Neuronal stem cell (in vitro differentiated cells): Measurements from ENCODE around the gene OR4S1.
"Not testable (repeated sequence)": the region's sequence is repeated elsewhere in the genome, so short reads cannot be mapped to it uniquely, and the experiment has no call there.

Experiments
- DNase-seq: peaks from one replicate; pipeline ENCODE4 v3.0.0-alpha.2; 2013; ENCODE audit warnings: low spot score
- H2AFZ ChIP-seq: one replicate; pipeline ENCODE4 v1.6.1; 2013; ENCODE audit warnings: mild to moderate bottlenecking, low read length, inconsistent platforms
- H2AK5ac ChIP-seq: 2 replicates; pipeline ENCODE4 v1.6.1; 2013; ENCODE audit warnings: low read depth, mild to moderate bottlenecking, inconsistent platforms, low read length, moderate library complexity, mixed read lengths
- H2BK120ac ChIP-seq: 2 replicates; pipeline ENCODE4 v1.6.1; 2013; ENCODE audit warnings: low read depth, mild to moderate bottlenecking, inconsistent platforms, low read length, moderate library complexity, mixed read lengths
- H2BK12ac ChIP-seq: one replicate; pipeline ENCODE4 v1.6.1; 2013; ENCODE audit warnings: low read length, inconsistent platforms
- H2BK15ac ChIP-seq: 2 replicates; pipeline ENCODE4 v1.6.1; 2013; ENCODE audit warnings: mild to moderate bottlenecking, low read length, inconsistent platforms, mixed read lengths
- H2BK5ac ChIP-seq: one replicate; pipeline ENCODE4 v1.6.1; 2013; ENCODE audit warnings: inconsistent platforms, mild to moderate bottlenecking, low read length, moderate library complexity
- H3K14ac ChIP-seq: one replicate; pipeline ENCODE4 v1.6.1; 2013; ENCODE audit warnings: low read length, inconsistent platforms
- H3K18ac ChIP-seq: 2 replicates; pipeline ENCODE4 v1.6.1; 2013; ENCODE audit warnings: low read length, inconsistent platforms
- H3K23ac ChIP-seq: 2 replicates; pipeline ENCODE4 v1.6.1; 2013; ENCODE audit warnings: low read depth, mild to moderate bottlenecking, mixed read lengths, low read length, inconsistent platforms; ENCODE audit not compliant: poor library complexity
- H3K27ac ChIP-seq: replicated peaks from 3 replicates; pipeline ENCODE4 v1.5.1; 2013; ENCODE audit warnings: low read length, inconsistent platforms
- H3K27me3 ChIP-seq, 3 experiments: 2 replicates each; pipeline ENCODE4 v1.6.1; 2013; ENCODE audit warnings: low read length in 3 of 3, mild to moderate bottlenecking in 2 of 3, inconsistent platforms in 1 of 3, low read depth in 1 of 3, mixed read lengths in 1 of 3, moderate library complexity in 1 of 3; ENCODE audit not compliant: control insufficient read depth in 3 of 3, insufficient read depth in 3 of 3
- H3K36me3 ChIP-seq, 2 donors: replicated peaks in 1 of 2; 2 replicates each; pipeline ENCODE4 v1.6.1; 2013; ENCODE audit warnings: low read length in 2 of 2; ENCODE audit not compliant: control insufficient read depth in 2 of 2, insufficient read depth in 2 of 2
- H3K4ac ChIP-seq: 2 replicates; pipeline ENCODE4 v1.6.1; 2013; ENCODE audit warnings: inconsistent platforms, mild to moderate bottlenecking, low read length, moderate library complexity
- H3K4me1 ChIP-seq, 2 donors: 1 replicate in 1 of 2; 2 replicates in 1 of 2; pipeline ENCODE4 v1.6.1; 2013; ENCODE audit warnings: low read length in 2 of 2, low read depth in 1 of 2; ENCODE audit not compliant: control insufficient read depth in 2 of 2, insufficient read depth in 1 of 2
- H3K4me2 ChIP-seq: one replicate; pipeline ENCODE4 v1.6.1; 2013; ENCODE audit warnings: mild to moderate bottlenecking, low read length, inconsistent platforms; ENCODE audit not compliant: insufficient read depth, poor library complexity, severe bottlenecking
- H3K4me3 ChIP-seq, 2 donors: 2 replicates each; pipeline ENCODE4 v1.5.1; 2013; ENCODE audit warnings: low read length in 2 of 2, mild to moderate bottlenecking in 2 of 2, inconsistent platforms in 1 of 2, moderate library complexity in 1 of 2
- H3K79me1 ChIP-seq: one replicate; pipeline ENCODE4 v1.6.1; 2013; ENCODE audit warnings: low read depth, mild to moderate bottlenecking, inconsistent platforms, low read length, moderate library complexity
- H3K9ac ChIP-seq: one replicate; pipeline ENCODE4 v1.6.1; 2013; ENCODE audit warnings: mild to moderate bottlenecking, low read depth, low read length, inconsistent platforms; ENCODE audit not compliant: poor library complexity
- H3K9me3 ChIP-seq, 2 donors: replicated peaks in 1 of 2; 2 replicates each; pipeline versions ENCODE3 to v1.6.1; 2013; ENCODE audit warnings: low read length in 2 of 2, mild to moderate bottlenecking in 2 of 2, inconsistent platforms in 1 of 2, low read depth in 1 of 2, mixed read lengths in 1 of 2, moderate library complexity in 1 of 2; ENCODE audit not compliant: control insufficient read depth in 2 of 2, insufficient read depth in 1 of 2
- H4K8ac ChIP-seq: one replicate; pipeline ENCODE4 v1.6.1; 2013; ENCODE audit warnings: low read depth, mild to moderate bottlenecking, inconsistent platforms, low read length, moderate library complexity
- H4K91ac ChIP-seq: one replicate; pipeline ENCODE4 v1.6.1; 2013; ENCODE audit warnings: low read length, low read depth, mild to moderate bottlenecking, inconsistent platforms; ENCODE audit not compliant: poor library complexity
- WGBS, 2 donors: extraction: QIAGEN DNeasy Blood & Tissue Kit; methylation state at CpG; one replicate each; pipeline ENCODE4 v1.1.7; 2013; ENCODE audit warnings: missing lambda C conversion rate in 2 of 2, mixed read lengths in 1 of 2; ENCODE audit not compliant: insufficient read length in 2 of 2, insufficient replicate concordance in 1 of 2; ENCODE audit errors: extremely low coverage in 2 of 2; 5-methylcytosine and 5-hydroxymethylcytosine counted together

The OR4S1 gene

GRCh38 chr11:48272606-48273005 lies 33.4 kb upstream of the OR4S1 start:
- no peak overlapping the region for H3K14ac ChIP-seq
- H3K4me1 ChIP-seq = no peaks in the 10 kb centered on the region
- no peak overlapping the region for H2BK15ac ChIP-seq
- no peak overlapping the region for H2BK5ac ChIP-seq
- no peaks in the 10 kb centered on the region for H3K79me1 ChIP-seq
- H3K27ac ChIP-seq = no peak overlapping the region
- no peaks in the 10 kb centered on the region for H3K36me3 ChIP-seq
- H3K9ac ChIP-seq = no peak overlapping the region
- no peak overlapping the region for H2BK120ac ChIP-seq
- no peaks in the 10 kb centered on the region for H3K27me3 ChIP-seq
- no peak overlapping the region for H3K4ac ChIP-seq
- no peak overlapping the region for H4K91ac ChIP-seq
- H2AK5ac ChIP-seq = no peak overlapping the region
- H3K4me3 ChIP-seq = no peak overlapping the region
- no peak overlapping the region for H3K18ac ChIP-seq
- no peak overlapping the region for H2BK12ac ChIP-seq
- WGBS, 2 donors = no CpG with 5 or more reads among the region's 1 CpG
- no peak overlapping the region for H4K8ac ChIP-seq
- no peak overlapping the region for H2AFZ ChIP-seq
- no peak overlapping the region for H3K4me2 ChIP-seq
- DNase-seq = no peak
- H3K23ac ChIP-seq = no peak overlapping the region
- peaks cover 0 to 6% of the 10 kb centered on the region in 2 donors for H3K9me3 ChIP-seq

GRCh38 chr11:48307760-48308386 lies 1.9 kb downstream of the OR4S1 start:
- Histone ChIP-seq H3K23ac (no peak overlapping the region), H3K79me1 (no peaks in the 10 kb centered on the region), H2AK5ac (no peak overlapping the region), H3K4ac (no peak overlapping the region), H2BK120ac (no peak overlapping the region), H3K18ac (no peak overlapping the region), H2AFZ (no peak overlapping the region), H3K9ac (no peak overlapping the region), H3K36me3 (peaks cover 0 to 1% of the 10 kb centered on the region in 2 donors), H2BK12ac (no peak overlapping the region), H2BK5ac (no peak overlapping the region), H3K14ac (no peak overlapping the region), H3K27me3 (peaks cover 0 to 2% (median 2%) of the 10 kb centered on the region in 3 experiments), H3K9me3 (peaks cover 0 to 23% of the 10 kb centered on the region in 2 donors), H3K4me2 (no peak overlapping the region), H4K8ac (no peak overlapping the region), H3K27ac (no peak overlapping the region), H3K4me3 (no peak overlapping the region), H3K4me1 (no peaks in the 10 kb centered on the region), H2BK15ac (no peak overlapping the region), H4K91ac (no peak overlapping the region)
- 100% methylated on average over 1 of the region's 5 CpGs; no CpG with 5 or more reads in 1 of the 2 donors for WGBS, 2 donors
- DNase-seq = peak; percentile 1

GRCh38 chr11:48313590-48313989 lies 7.6 kb downstream of the OR4S1 start:
- H2AK5ac ChIP-seq, H3K4me3 ChIP-seq, H4K8ac ChIP-seq, H3K4me1 ChIP-seq, H3K23ac ChIP-seq, H2AFZ ChIP-seq, H3K4ac ChIP-seq, H2BK12ac ChIP-seq, H3K14ac ChIP-seq, H3K18ac ChIP-seq, H3K36me3 ChIP-seq, H2BK15ac ChIP-seq, H2BK120ac ChIP-seq, H3K4me2 ChIP-seq, H2BK5ac ChIP-seq, H3K27me3 ChIP-seq, DNase-seq, H3K79me1 ChIP-seq, H4K91ac ChIP-seq, H3K27ac ChIP-seq, H3K9ac ChIP-seq: not testable (repeated sequence)
- WGBS, 2 donors = no CpG with 5 or more reads among the region's 2 CpGs
- H3K9me3 ChIP-seq = peaks cover 0 to 18% of the 10 kb centered on the region in 2 donors

GRCh38 chr11:48319813-48320212 lies 13.8 kb downstream of the OR4S1 start:
- not testable (repeated sequence) for H2BK15ac ChIP-seq, H2AK5ac ChIP-seq, H3K4me3 ChIP-seq, H3K18ac ChIP-seq, H4K8ac ChIP-seq, H3K4me2 ChIP-seq, H3K23ac ChIP-seq, H3K9ac ChIP-seq, H3K4me1 ChIP-seq, H3K79me1 ChIP-seq, H3K4ac ChIP-seq, H2BK5ac ChIP-seq, H3K14ac ChIP-seq, H2BK12ac ChIP-seq, DNase-seq, H2BK120ac ChIP-seq, H3K27me3 ChIP-seq, H3K27ac ChIP-seq, H4K91ac ChIP-seq, H3K36me3 ChIP-seq, H2AFZ ChIP-seq
- no CpG with 5 or more reads among the region's 2 CpGs for whole genome bisulfite sequencing, 2 donors
- H3K9me3 ChIP-seq = peaks cover 0 to 13% of the 10 kb centered on the region in 2 donors
